Endothelial cell of hepatic sinusoid (primary cell): ENCODE data around the gene VTN.

Experiments used
- in situ Hi-C: cut with HindIII; loops from 2 replicates; pipeline ENCODE4 v1.10.0; 2017; ENCODE audit warnings: low sequenced_read_pairs

VTN gene

GRCh38 chr17:28370035-28370743 lies at the start of gene VTN:
VTN (minus strand) TSS chr17:28370307; CDS start chr17:28370203, 104 bp downstream.
- in situ Hi-C loops: no loop called here

GRCh38 chr17:28416703-28417311 lies 46.7 kb upstream of the VTN start:
- in situ Hi-C loops: no loop called here

- in situ Hi-C loops: no loop called here
Observed at GRCh38 chr17:28415886-28416285, 45.8 kb upstream of the VTN start.

- in situ Hi-C loops: no loop called here
Observed at GRCh38 chr17:28413804-28414203, 43.7 kb upstream of the VTN start.

- in situ Hi-C loops: no loop called here
Observed at GRCh38 chr17:28412099-28412498, 42.0 kb upstream of the VTN start.

GRCh38 chr17:28407974-28408306 lies 37.8 kb upstream of the VTN start:
- in situ Hi-C loops: no loop called here

- in situ Hi-C loops: no loop called here
Observed at GRCh38 chr17:28407130-28407973, 37.2 kb upstream of the VTN start.

GRCh38 chr17:28406473-28406814 lies 36.3 kb upstream of the VTN start:
- in situ Hi-C loops: no loop called here

- in situ Hi-C loops: no loop called here
Observed at GRCh38 chr17:28405632-28406472, 35.7 kb upstream of the VTN start, which contains the start of gene SLC46A1. SLC46A1 (minus strand) TSS chr17:28406212; CDS start chr17:28406114, 98 bp downstream.

GRCh38 chr17:28404812-28405570 lies 34.9 kb upstream of the VTN start:
- in situ Hi-C loops: no loop called here

GRCh38 chr17:28404461-28404811 lies 34.3 kb upstream of the VTN start:
- in situ Hi-C loops: no loop called here

- in situ Hi-C loops: no loop called here
Observed at GRCh38 chr17:28404007-28404406, 33.9 kb upstream of the VTN start.

GRCh38 chr17:28402844-28403243 lies 32.7 kb upstream of the VTN start:
- in situ Hi-C loops: no loop called here

- in situ Hi-C loops: no loop called here
Observed at GRCh38 chr17:28402224-28402630, 32.1 kb upstream of the VTN start.

GRCh38 chr17:28399808-28400207 lies 29.7 kb upstream of the VTN start:
- in situ Hi-C loops: no loop called here

GRCh38 chr17:28398280-28398981 lies 28.3 kb upstream of the VTN start:
- in situ Hi-C loops: no loop called here

GRCh38 chr17:28397687-28398279 lies 27.7 kb upstream of the VTN start:
- in situ Hi-C loops: no loop called here

GRCh38 chr17:28397275-28397674 lies 27.2 kb upstream of the VTN start:
- in situ Hi-C loops: no loop called here

- in situ Hi-C loops: no loop called here
Observed at GRCh38 chr17:28396635-28397239, 26.6 kb upstream of the VTN start.
